H1 (cell line): ENCODE measurements around the gene NHLH2. TPM values are rescaled to one million over a fixed set of nuclear protein-coding genes. Genes with fewer than 3 reads are reported as not detected.

Experiments used
- CTCF ChIA-PET: fragments of 300-600 bp; sonication (Branson Sonifier 250); formaldehyde crosslinking; loops from one replicate; lab custom pipeline; 2021; ENCODE audit not compliant: partially characterized antibody; lab: Charles Lee
- POLR2A ChIA-PET: fragments of 300-600 bp; sonication (Branson Sonifier 250); formaldehyde crosslinking; loops from one replicate; lab custom pipeline; 2021; ENCODE audit warnings: inconsistent platforms; ENCODE audit not compliant: partially characterized antibody; lab: Charles Lee
- DNase-seq, 2 experiments: peaks; one replicate each; pipeline versions ENCODE4 v3.0.0 to v3.0.0-alpha.2; 2010 to 2022; ENCODE audit warnings: low spot score in 2 of 2, low read depth in 1 of 2, mixed read lengths in 1 of 2
- FAIRE-seq: peaks from 2 replicates; lab custom pipeline; 2011; peaks lifted over from hg19 to GRCh38; lab: Jason Lieb, UNC
- H2AFZ ChIP-seq: 2 replicates; pipeline ENCODE4 v1.8.1; 2012; ENCODE audit warnings: low read length, inconsistent platforms
- H2AK5ac ChIP-seq: 2 replicates; pipeline ENCODE4 v1.6.1; 2013; ENCODE audit warnings: low read depth, low read length
- H2BK120ac ChIP-seq: replicated peaks from 2 replicates; pipeline ENCODE3; 2013; ENCODE audit warnings: low read depth, low read length, inconsistent platforms
- H2BK12ac ChIP-seq: 2 replicates; pipeline ENCODE4 v1.6.1; 2013; ENCODE audit warnings: low read depth, low read length
- H2BK15ac ChIP-seq: 2 replicates; pipeline ENCODE4 v1.6.1; 2013; ENCODE audit warnings: low read length
- H2BK20ac ChIP-seq: 2 replicates; pipeline ENCODE4 v1.6.1; 2013; ENCODE audit warnings: low read length
- H2BK5ac ChIP-seq: 2 replicates; pipeline ENCODE4 v1.6.1; 2013; ENCODE audit warnings: low read depth, low read length
- H3K14ac ChIP-seq: 2 replicates; pipeline ENCODE4 v1.6.1; 2013; ENCODE audit warnings: inconsistent platforms; ENCODE audit not compliant: insufficient read length
- H3K18ac ChIP-seq: 2 replicates; pipeline ENCODE4 v1.6.1; 2013; ENCODE audit warnings: low read length; ENCODE audit errors: extremely low read depth
- H3K23ac ChIP-seq: 2 replicates; pipeline ENCODE4 v1.6.1; 2013; ENCODE audit warnings: inconsistent platforms; ENCODE audit not compliant: insufficient read length
- H3K23me2 ChIP-seq: 2 replicates; pipeline ENCODE4 v1.6.1; 2013; ENCODE audit warnings: low read depth, low read length
- H3K27ac ChIP-seq: 2 replicates; pipeline ENCODE4 v1.6.1; 2011; ENCODE audit warnings: low read depth, low read length, inconsistent platforms
- H3K27me3 ChIP-seq, 4 experiments: replicated peaks in 1 of 4; 1 replicate in 1 of 4; 2 replicates in 3 of 4; pipeline versions ENCODE4 v1.6.1 to v1.8.1; 2011 to 2013; ENCODE audit warnings: low read length in 3 of 4, mild to moderate bottlenecking in 3 of 4, inconsistent platforms in 2 of 4, mixed read lengths in 2 of 4, moderate library complexity in 1 of 4; ENCODE audit not compliant: control insufficient read depth in 3 of 4, insufficient read depth in 3 of 4; ENCODE audit errors: extremely low read depth in 1 of 4
- H3K36me3 ChIP-seq, 4 experiments: 2 replicates each; pipeline versions ENCODE4 v1.6.1 to v1.8.1; 2011 to 2013; ENCODE audit warnings: mild to moderate bottlenecking in 4 of 4, low read length in 3 of 4, moderate library complexity in 2 of 4, control low read depth in 1 of 4, inconsistent platforms in 1 of 4; ENCODE audit not compliant: insufficient read depth in 4 of 4, control insufficient read depth in 2 of 4
- H3K4ac ChIP-seq: replicated peaks from 2 replicates; pipeline ENCODE3; 2013; ENCODE audit warnings: low read length, low read depth, mixed read lengths, inconsistent platforms; ENCODE audit not compliant: insufficient read length
- H3K4me1 ChIP-seq, 4 experiments: replicated peaks in 1 of 4; 1 replicate in 1 of 4; 2 replicates in 3 of 4; pipeline versions ENCODE4 v1.6.1 to v1.8.1; 2011 to 2013; ENCODE audit warnings: low read length in 3 of 4, inconsistent platforms in 2 of 4, mixed read lengths in 1 of 4; ENCODE audit not compliant: insufficient read depth in 4 of 4, control insufficient read depth in 3 of 4
- H3K4me2 ChIP-seq, 2 experiments: 2 replicates each; pipeline versions ENCODE4 v1.6.1 to v1.8.1; 2011 to 2013; ENCODE audit warnings: low read depth in 2 of 2, low read length in 2 of 2, control low read depth in 1 of 2, inconsistent platforms in 1 of 2, mild to moderate bottlenecking in 1 of 2; ENCODE audit not compliant: insufficient read depth in 1 of 2
- H3K4me3 ChIP-seq, 4 experiments: fragments of 200-600, 300-600 bp in 1 of 4; sonication (generic), shearing (Covaris generic), sonication (Bioruptor Twin) in 1 of 4; 2 replicates each; pipeline versions ENCODE4 v1.5.1 to v1.8.1; 2011 to 2016; ENCODE audit warnings: low read length in 4 of 4, low read depth in 3 of 4, control low read depth in 2 of 4, inconsistent platforms in 2 of 4, mild to moderate bottlenecking in 2 of 4, mixed read lengths in 1 of 4, moderate library complexity in 1 of 4; ENCODE audit not compliant: insufficient read depth in 2 of 4; ENCODE audit errors: extremely low read depth in 1 of 4
- H3K56ac ChIP-seq: replicated peaks from 2 replicates; pipeline ENCODE3; 2013; ENCODE audit warnings: low read depth, mild to moderate bottlenecking, mixed read lengths, low read length, inconsistent platforms; ENCODE audit not compliant: insufficient read length
- H3K79me1 ChIP-seq: 2 replicates; pipeline ENCODE4 v1.6.1; 2013; ENCODE audit warnings: low read depth, low read length, control low read depth
- H3K79me2 ChIP-seq, 2 experiments: 2 replicates each; pipeline versions ENCODE4 v1.6.1 to v1.8.1; 2012 to 2013; ENCODE audit warnings: low read length in 2 of 2, mild to moderate bottlenecking in 2 of 2, inconsistent platforms in 1 of 2; ENCODE audit not compliant: insufficient read depth in 2 of 2, control insufficient read depth in 1 of 2
- H3K9ac ChIP-seq, 4 experiments: replicated peaks in 1 of 4; 1 replicate in 1 of 4; 2 replicates in 3 of 4; pipeline versions ENCODE4 v1.6.1 to v1.8.1; 2011 to 2013; ENCODE audit warnings: low read depth in 3 of 4, low read length in 3 of 4, control low read depth in 2 of 4, mild to moderate bottlenecking in 2 of 4, moderate library complexity in 2 of 4, inconsistent platforms in 1 of 4; ENCODE audit errors: extremely low read depth in 1 of 4
- H3K9me3 ChIP-seq, 2 experiments: 2 replicates each; pipeline versions ENCODE4 v1.6.1 to v1.8.1; 2012 to 2013; ENCODE audit warnings: mild to moderate bottlenecking in 2 of 2, moderate library complexity in 2 of 2, control low read depth in 1 of 2, inconsistent platforms in 1 of 2, low read depth in 1 of 2, low read length in 1 of 2, mixed read lengths in 1 of 2; ENCODE audit not compliant: insufficient read depth in 2 of 2
- H4K20me1 ChIP-seq, 2 experiments: replicated peaks in 1 of 2; 2 replicates each; pipeline versions ENCODE3 to v1.8.1; 2011 to 2013; ENCODE audit warnings: inconsistent platforms in 2 of 2, low read length in 2 of 2, mild to moderate bottlenecking in 1 of 2; ENCODE audit not compliant: insufficient read depth in 2 of 2, control insufficient read depth in 1 of 2
- H4K5ac ChIP-seq: 2 replicates; pipeline ENCODE4 v1.6.1; 2013; ENCODE audit warnings: low read length, low read depth, mixed read lengths, inconsistent platforms; ENCODE audit not compliant: insufficient read length
- H4K8ac ChIP-seq: 2 replicates; pipeline ENCODE4 v1.8.0; 2013; ENCODE audit warnings: mild to moderate bottlenecking, moderate library complexity, low read length, inconsistent platforms; ENCODE audit not compliant: insufficient read depth; ENCODE audit errors: extremely low read depth
- H4K91ac ChIP-seq: replicated peaks from 2 replicates; pipeline ENCODE3; 2013; ENCODE audit warnings: low read length, mixed read lengths, inconsistent platforms; ENCODE audit not compliant: insufficient read length
- CHD2 ChIP-seq: IDR thresholded peaks from 2 replicates; pipeline ENCODE4 v1.6.1; 2012; ENCODE audit warnings: low read length, improper control_type of control experiment
- PHF8 ChIP-seq: fragments of 200-600 bp; sonication (generic); conservative IDR thresholded peaks from 2 replicates; pipeline ENCODE4 v1.7.1; 2012; ENCODE audit warnings: low read depth, mild to moderate bottlenecking, inconsistent platforms, low read length, moderate library complexity
- TAF1 ChIP-seq: IDR thresholded peaks from 2 replicates; pipeline ENCODE4 v1.6.1; 2011; ENCODE audit warnings: mild to moderate bottlenecking, low read depth, low read length
- WGBS, 2 experiments: shearing (Covaris generic) in 1 of 2; methylation state at CpG; one replicate each; pipeline versions ENCODE4 v1.1.6 to v1.1.7; 2013 to 2015; ENCODE audit warnings: low lambda C conversion rate in 2 of 2, mixed read lengths in 2 of 2, inconsistent platforms in 1 of 2, low coverage in 1 of 2, missing lambda C conversion rate in 1 of 2; ENCODE audit not compliant: insufficient replicate concordance in 2 of 2, insufficient coverage in 1 of 2, insufficient read length in 1 of 2; ENCODE audit errors: extremely low coverage in 1 of 2, missing lambda C conversion rate in 1 of 2; 5-methylcytosine and 5-hydroxymethylcytosine counted together
- polyA plus RNA-seq, 7 experiments: library from polyadenylated mRNA; depleted of rRNA in 3 of 7; stranded (reverse) in 5 of 7; unstranded in 2 of 7; fragments of >200 nt in 5 of 7; fragments of 200-250 nt in 2 of 7; gene quantifications; 1 replicate in 5 of 7; 2 replicates in 1 of 7; 4 replicates in 1 of 7; pipeline versions ENCODE4 v1.2.1 to v1.2.3, GENCODE V29; 2011 to 2013; ENCODE audit warnings: missing spikeins in 2 of 7, mixed read lengths in 2 of 7
- total RNA-seq: library from RNA; stranded (reverse); fragmentation: NEBNext Ultra II Directional; extraction: Animal tissue kit (Norgen Biotek cat#: 25700); gene quantifications from 2 replicates; pipeline ENCODE4 v1.2.1, GENCODE V29; 2021
- TF ChIP-seq, protein P1 (sequence below): IDR thresholded peaks from 2 replicates; pipeline ENCODE4 v1.6.1; 2012; ENCODE audit warnings: inconsistent platforms

NHLH2 gene
- total and polyA plus RNA-seq, 2 of the 8 experiments (the other 6 are each of a cell fraction or from before 2014, with no cell fraction given), result 0.92 to 1.1 TPM

- H2BK15ac ChIP-seq, result no peak overlapping the region
These were observed 38.5 kb downstream of the NHLH2 start for GRCh38 chr1:115802416-115802815.

More at GRCh38 chr1:115802416-115802815, 38.5 kb downstream of the NHLH2 start:
- Histone ChIP-seq H3K4ac (no peak overlapping the region), H3K79me1 (no peaks in the 10 kb centered on the region), H3K27me3 (no peaks in the 10 kb centered on the region), H3K4me2 (no peak overlapping the region), H3K23me2 (no peaks in the 10 kb centered on the region), H2BK5ac (no peak overlapping the region), H2BK20ac (no peak overlapping the region), H4K5ac (no peak overlapping the region), H4K91ac (no peak overlapping the region), H2BK120ac (no peak overlapping the region), H2AFZ (no peak overlapping the region), H3K4me3 (no peak overlapping the region), H3K18ac (no peak overlapping the region), H4K20me1 (no peaks in the 10 kb centered on the region), H2AK5ac (no peak overlapping the region), H3K23ac (no peak overlapping the region), H3K9me3 (no peaks in the 10 kb centered on the region; a peak in 2 of 4 replicates), H3K36me3 (no peaks in the 10 kb centered on the region), H3K14ac (no peak overlapping the region), H3K79me2 (no peaks in the 10 kb centered on the region), H3K4me1 (peaks cover 0 to 6% (median under 1%) of the 10 kb centered on the region in 4 experiments; a peak in 1 of 7 replicates), H3K9ac (no peak overlapping the region), H4K8ac (no peak overlapping the region), H2BK12ac (no peak overlapping the region), H3K27ac (no peak overlapping the region), H3K56ac (no peak overlapping the region)
- ChIA-PET POLR2A (no interaction called here), CTCF (interaction anchor here (2.8 kb wide), 1 partner anchor 179 kb away, joined by 14 read pairs; no protein-coding TSS in a partner anchor)
- FAIRE-seq, result no peak
- TF ChIP-seq, protein P1, sequence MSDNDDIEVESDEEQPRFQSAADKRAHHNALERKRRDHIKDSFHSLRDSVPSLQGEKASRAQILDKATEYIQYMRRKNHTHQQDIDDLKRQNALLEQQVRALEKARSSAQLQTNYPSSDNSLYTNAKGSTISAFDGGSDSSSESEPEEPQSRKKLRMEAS, result no peak
- no peak for TF ChIP-seq TAF1
- TF ChIP-seq PHF8, result no peak
- no peak for TF ChIP-seq CHD2
- 88% methylated on average over 2 of the region's 2 CpGs; no CpG with 5 or more reads in 1 of the 2 experiments for WGBS, 2 experiments
- DNase-seq, result no peak
